ENCODE data around the gene CTNND2. TPM values are rescaled to one million over a fixed set of nuclear protein-coding genes. Genes with fewer than 3 reads are reported as not detected.

Gene CTNND2
- total and polyA plus RNA-seq, 2 donors (not counting 1 experiment from before 2014, with no cell fraction given), result not detected

DNA sequence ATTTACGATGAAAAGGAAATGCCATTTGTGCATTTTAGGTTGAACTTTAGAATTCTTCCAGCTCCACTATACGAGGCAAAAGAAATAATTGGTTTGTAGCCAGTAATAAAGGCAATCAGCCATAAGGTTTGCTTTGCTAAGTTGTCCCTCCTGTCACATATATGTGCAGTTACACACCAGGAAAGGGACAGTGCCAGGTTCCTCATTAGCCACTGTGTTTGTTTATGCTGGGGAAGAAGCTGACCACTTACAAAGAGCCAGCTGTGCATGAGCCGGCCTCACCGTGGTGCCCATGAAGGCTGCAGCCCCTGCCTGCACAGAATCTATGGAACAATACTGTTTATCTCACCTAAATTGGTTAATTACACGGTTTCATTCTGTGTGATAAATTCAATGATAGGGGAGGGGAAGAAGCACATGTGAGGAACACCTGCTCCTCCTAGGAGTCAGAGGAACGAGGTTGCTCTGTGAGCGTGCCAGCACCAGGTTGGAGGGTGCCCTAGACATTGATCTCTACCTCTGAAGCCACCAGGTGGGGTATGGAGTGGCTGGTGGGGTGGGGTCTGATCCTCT, 969.4 kb downstream of the CTNND2 start:
- Histone ChIP-seq H3K27ac (ENCODE audit: low read length in 2 of 2) (no peak overlapping the region), H2AFZ (ENCODE audit: insufficient read depth, low read depth, low read length, poor library complexity, severe bottlenecking) (no peak overlapping the region), H3K4me2 (replicated peaks; ENCODE audit: low read depth, low read length, poor library complexity, severe bottlenecking) (no peak overlapping the region), H3K36me3 (replicated peaks in 1 of 2; ENCODE audit: control extremely low read depth in 1 of 2, control insufficient read depth in 1 of 2, extremely low read depth in 1 of 2, insufficient read depth in 2 of 2, low read length in 1 of 2) (no peaks in the 10 kb centered on the region), H3K27me3 (replicated peaks in 1 of 4; ENCODE audit: control extremely low read depth in 1 of 4, control insufficient read depth in 3 of 4, insufficient read depth in 4 of 4, low read length in 3 of 4) (peaks cover 0 to 3% (median 2%) of the 10 kb centered on the region in 4 experiments), H3K9me3 (ENCODE audit: control extremely low read depth in 1 of 3, control insufficient read depth in 2 of 3, insufficient read depth in 1 of 3, low read length in 2 of 3) (no peaks in the 10 kb centered on the region), H3K79me2 (ENCODE audit: control insufficient read depth, insufficient read depth, low read length) (no peaks in the 10 kb centered on the region), H4K20me1 (ENCODE audit: control insufficient read depth, insufficient read depth, low read length, poor library complexity, severe bottlenecking) (no peaks in the 10 kb centered on the region), H3K4me3 (ENCODE audit: control extremely low read depth in 1 of 5, extremely low read depth in 1 of 5, insufficient read depth in 1 of 5, low read depth in 2 of 5, low read length in 4 of 5) (no peak overlapping the region), H3K4me1 (ENCODE audit: control insufficient read depth in 2 of 2, insufficient read depth in 2 of 2, low read length in 2 of 2) (no peaks in the 10 kb centered on the region), H3K9ac (ENCODE audit: low read length) (no peak overlapping the region)
- DNase-seq, result no peak
- ATAC-seq (ENCODE audit: low read depth), result no peak
- Mint-ChIP-seq H3K27me3 (peaks cover 12% of the 10 kb centered on the region), H3K9me3 (ENCODE audit: insufficient read depth) (peaks cover 3% of the 10 kb centered on the region), H3K4me1 (no peaks in the 10 kb centered on the region), H3K27ac (no peak overlapping the region), H3K4me3 (no peak overlapping the region)
- ChIA-PET CTCF (no interaction called here), POLR2A (no interaction called here)
- intact Hi-C loops (cut with micrococcal nuclease), result no loop called here
- TF ChIP-seq EZH2 (IDR thresholded peaks at IDR 0.05; ENCODE audit: borderline replicate concordance, insufficient read depth, low read depth, low read length, poor library complexity, severe bottlenecking), result no peak
- TF ChIP-seq, protein P1, sequence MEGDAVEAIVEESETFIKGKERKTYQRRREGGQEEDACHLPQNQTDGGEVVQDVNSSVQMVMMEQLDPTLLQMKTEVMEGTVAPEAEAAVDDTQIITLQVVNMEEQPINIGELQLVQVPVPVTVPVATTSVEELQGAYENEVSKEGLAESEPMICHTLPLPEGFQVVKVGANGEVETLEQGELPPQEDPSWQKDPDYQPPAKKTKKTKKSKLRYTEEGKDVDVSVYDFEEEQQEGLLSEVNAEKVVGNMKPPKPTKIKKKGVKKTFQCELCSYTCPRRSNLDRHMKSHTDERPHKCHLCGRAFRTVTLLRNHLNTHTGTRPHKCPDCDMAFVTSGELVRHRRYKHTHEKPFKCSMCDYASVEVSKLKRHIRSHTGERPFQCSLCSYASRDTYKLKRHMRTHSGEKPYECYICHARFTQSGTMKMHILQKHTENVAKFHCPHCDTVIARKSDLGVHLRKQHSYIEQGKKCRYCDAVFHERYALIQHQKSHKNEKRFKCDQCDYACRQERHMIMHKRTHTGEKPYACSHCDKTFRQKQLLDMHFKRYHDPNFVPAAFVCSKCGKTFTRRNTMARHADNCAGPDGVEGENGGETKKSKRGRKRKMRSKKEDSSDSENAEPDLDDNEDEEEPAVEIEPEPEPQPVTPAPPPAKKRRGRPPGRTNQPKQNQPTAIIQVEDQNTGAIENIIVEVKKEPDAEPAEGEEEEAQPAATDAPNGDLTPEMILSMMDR (IDR thresholded peaks at IDR 0.05), result no peak
- 62% methylated on average over 5 of the region's 7 CpGs for WGBS (ENCODE audit: insufficient coverage)

DNA sequence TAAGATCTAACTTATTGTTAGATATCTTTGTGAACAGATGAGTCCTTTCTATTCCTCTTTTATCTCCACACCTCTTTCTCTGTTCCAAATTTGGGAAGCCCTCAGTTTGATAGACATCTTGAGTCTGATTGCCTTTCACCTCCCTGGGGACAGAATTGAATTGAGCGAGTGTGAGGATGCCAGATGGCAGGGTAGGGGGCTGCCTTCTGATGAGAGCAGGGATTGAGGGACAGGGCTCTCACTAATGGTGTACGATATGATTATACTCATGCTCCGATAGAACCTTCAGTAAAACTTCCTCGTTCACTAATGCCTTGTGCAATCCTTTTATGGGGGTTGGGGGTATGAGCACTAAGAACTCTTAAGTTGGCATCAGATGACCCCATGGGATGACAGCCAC, 971.1 kb downstream of the CTNND2 start:
- H3K4me3 ChIP-seq (ENCODE audit: control extremely low read depth in 1 of 5, extremely low read depth in 1 of 5, insufficient read depth in 1 of 5, low read depth in 2 of 5, low read length in 4 of 5), result no peak overlapping the region
- WGBS (ENCODE audit: insufficient coverage), result 100% methylated on average over 1 of the region's 4 CpGs
- intact Hi-C loops (cut with micrococcal nuclease), result no loop called here
- peaks cover 12% of the 10 kb centered on the region for H3K27me3 Mint-ChIP-seq
- ATAC-seq (ENCODE audit: low read depth), result no peak
- H3K9me3 ChIP-seq (ENCODE audit: control extremely low read depth in 1 of 3, control insufficient read depth in 2 of 3, insufficient read depth in 1 of 3, low read length in 2 of 3), result peaks cover 0 to 2% (median 2%) of the 10 kb centered on the region in 3 donors
- H3K27ac Mint-ChIP-seq, result no peak overlapping the region
- no peaks in the 10 kb centered on the region for H3K4me1 ChIP-seq (ENCODE audit: control insufficient read depth in 2 of 2, insufficient read depth in 2 of 2, low read length in 2 of 2)
- no peak overlapping the region for H2AFZ ChIP-seq (ENCODE audit: insufficient read depth, low read depth, low read length, poor library complexity, severe bottlenecking)
- H3K27me3 ChIP-seq (replicated peaks in 1 of 4; ENCODE audit: control extremely low read depth in 1 of 4, control insufficient read depth in 3 of 4, insufficient read depth in 4 of 4, low read length in 3 of 4), result peaks cover 0 to 3% (median 2%) of the 10 kb centered on the region in 4 experiments
- H3K9ac ChIP-seq (ENCODE audit: low read length), result no peak overlapping the region
- CTCF ChIA-PET, result no interaction called here
- no peaks in the 10 kb centered on the region for H4K20me1 ChIP-seq (ENCODE audit: control insufficient read depth, insufficient read depth, low read length, poor library complexity, severe bottlenecking)
- H3K4me3 Mint-ChIP-seq, result no peak overlapping the region
- H3K36me3 ChIP-seq (replicated peaks in 1 of 2; ENCODE audit: control extremely low read depth in 1 of 2, control insufficient read depth in 1 of 2, extremely low read depth in 1 of 2, insufficient read depth in 2 of 2, low read length in 1 of 2), result no peaks in the 10 kb centered on the region
- peaks cover 10% of the 10 kb centered on the region for H3K9me3 Mint-ChIP-seq (ENCODE audit: insufficient read depth)
- no peak for DNase-seq
- H3K4me2 ChIP-seq (replicated peaks; ENCODE audit: low read depth, low read length, poor library complexity, severe bottlenecking), result no peak overlapping the region
- no peaks in the 10 kb centered on the region for H3K4me1 Mint-ChIP-seq
- H3K79me2 ChIP-seq (ENCODE audit: control insufficient read depth, insufficient read depth, low read length), result no peaks in the 10 kb centered on the region
- TF ChIP-seq, protein P1 (IDR thresholded peaks at IDR 0.05), result no peak
- no peak for TF ChIP-seq EZH2 (IDR thresholded peaks at IDR 0.05; ENCODE audit: borderline replicate concordance, insufficient read depth, low read depth, low read length, poor library complexity, severe bottlenecking)
- no peak overlapping the region for H3K27ac ChIP-seq (ENCODE audit: low read length in 2 of 2)
- POLR2A ChIA-PET, result no interaction called here
